DMS53 treated with DMSO at 0.1 percent for 48 hours (cell line): Measurements from ENCODE around the gene SLC11A2.
A peak's percentile ranks its signal among the peaks of the same experiment; 100 is the strongest.
"Not testable (repeated sequence)": the region's sequence is repeated elsewhere in the genome, so short reads cannot be mapped to it uniquely, and the experiment has no call there.

Experiments
- DNase-seq: peaks from one replicate; lab custom pipeline; 2025; ENCODE audit not compliant: unreplicated experiment; lab: John Stamatoyannopoulos, UW

The SLC11A2 gene

DNA sequence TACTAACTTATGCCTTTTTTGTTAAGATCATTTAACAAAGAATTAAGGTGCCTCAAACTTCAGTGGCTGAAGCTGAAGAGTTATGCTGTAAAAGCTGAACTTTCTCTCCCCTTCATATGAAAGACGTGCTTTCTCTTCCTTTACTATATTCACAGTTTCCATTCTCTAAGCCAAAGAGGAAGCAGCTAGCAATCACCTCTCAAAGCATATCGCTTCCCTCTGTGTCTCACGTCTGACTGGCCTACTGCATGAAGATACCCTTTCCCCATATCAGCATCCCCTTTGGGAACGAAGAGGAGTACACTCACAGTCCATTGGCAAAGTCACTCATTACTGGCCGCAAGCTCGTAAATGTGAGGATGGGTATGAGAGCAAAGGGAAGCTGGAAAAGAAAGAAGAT lies 34.9 kb downstream of the SLC11A2 start:
- DNase-seq: no peak

DNA sequence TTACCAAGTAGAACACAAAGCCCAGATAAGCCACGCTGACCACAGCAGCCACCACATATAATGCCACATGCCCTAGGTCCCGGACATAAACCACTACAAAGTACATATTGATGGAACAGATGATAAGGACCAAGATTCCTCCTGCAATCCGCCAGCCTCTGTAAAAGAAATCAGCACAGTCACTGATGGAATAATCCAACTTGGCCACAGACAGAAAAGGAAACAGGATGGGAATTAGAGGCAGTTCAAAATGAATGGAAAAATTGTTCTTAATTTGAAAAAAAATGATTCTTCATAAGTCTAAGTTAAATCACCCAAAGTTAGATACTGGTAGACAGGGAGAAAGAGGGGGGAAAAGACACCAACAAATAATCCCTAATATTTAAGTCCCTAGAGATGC lies 35.4 kb downstream of the SLC11A2 start:
- DNase-seq: no peak

- DNase-seq: no peak
These were observed 35.9 kb downstream of the SLC11A2 start for GRCh38 chr12:50990147-50990727.

GRCh38 chr12:50988871-50989270 lies 37.3 kb downstream of the SLC11A2 start:
- DNase-seq: no peak

- no peak for DNase-seq
These were observed 38.1 kb downstream of the SLC11A2 start for GRCh38 chr12:50988051-50988450.

DNA sequence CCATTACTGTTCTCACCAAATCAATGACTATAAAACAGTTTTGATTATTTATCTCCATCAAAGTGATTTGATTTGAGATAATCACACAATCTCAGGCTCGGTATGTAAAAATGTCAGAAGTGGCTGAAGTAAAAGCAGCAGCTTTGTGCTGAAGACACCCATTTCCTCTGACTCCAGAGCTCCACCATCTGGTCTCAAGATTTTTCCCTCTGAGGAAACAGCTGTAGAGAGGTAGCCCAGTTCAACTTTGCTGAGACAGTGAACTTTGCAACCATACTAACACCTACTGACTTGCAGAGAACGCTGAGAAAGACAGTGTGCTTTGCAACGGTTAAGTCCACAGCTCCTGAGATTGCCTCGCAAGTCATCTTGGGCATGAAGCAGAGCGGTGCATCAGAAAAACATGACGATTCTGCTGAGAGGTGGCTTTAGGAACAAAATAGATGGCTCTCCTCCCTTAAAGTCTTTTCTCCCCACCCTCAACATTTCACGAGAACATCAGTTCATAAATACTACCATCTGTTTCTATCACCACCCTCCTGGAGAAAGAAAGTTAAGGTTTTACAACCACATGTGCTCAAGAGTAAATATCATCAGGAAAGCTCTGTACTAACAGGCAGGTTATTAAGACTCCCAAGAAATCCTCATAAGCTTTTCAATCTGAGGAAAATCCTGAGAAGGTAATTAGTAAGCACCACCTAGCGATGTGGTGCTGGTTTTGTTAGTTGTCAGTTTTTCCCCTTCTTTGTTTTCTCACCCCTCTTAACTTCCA lies 39.0 kb downstream of the SLC11A2 start:
- DNase-seq: peak; percentile 7

DNA sequence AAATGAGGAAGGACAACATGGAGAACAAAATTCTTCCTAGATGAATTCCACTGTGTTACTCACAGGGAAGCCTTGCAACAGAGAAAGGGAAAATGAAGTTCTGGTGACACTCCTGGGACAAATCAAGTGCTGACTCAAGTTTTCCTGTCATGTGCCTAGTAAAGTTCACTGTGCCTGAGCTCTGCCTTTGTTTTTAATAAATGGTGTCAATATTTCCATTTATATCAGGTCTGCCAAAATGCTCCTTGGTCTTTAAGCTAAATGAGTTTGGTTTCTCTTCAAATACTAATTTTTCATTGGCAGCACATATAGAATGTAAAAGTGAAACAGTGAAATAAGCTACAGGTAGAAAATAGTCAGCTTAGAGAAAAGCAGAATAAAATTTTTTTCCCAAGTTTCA lies 40.9 kb downstream of the SLC11A2 start:
- no peak for DNase-seq

DNA sequence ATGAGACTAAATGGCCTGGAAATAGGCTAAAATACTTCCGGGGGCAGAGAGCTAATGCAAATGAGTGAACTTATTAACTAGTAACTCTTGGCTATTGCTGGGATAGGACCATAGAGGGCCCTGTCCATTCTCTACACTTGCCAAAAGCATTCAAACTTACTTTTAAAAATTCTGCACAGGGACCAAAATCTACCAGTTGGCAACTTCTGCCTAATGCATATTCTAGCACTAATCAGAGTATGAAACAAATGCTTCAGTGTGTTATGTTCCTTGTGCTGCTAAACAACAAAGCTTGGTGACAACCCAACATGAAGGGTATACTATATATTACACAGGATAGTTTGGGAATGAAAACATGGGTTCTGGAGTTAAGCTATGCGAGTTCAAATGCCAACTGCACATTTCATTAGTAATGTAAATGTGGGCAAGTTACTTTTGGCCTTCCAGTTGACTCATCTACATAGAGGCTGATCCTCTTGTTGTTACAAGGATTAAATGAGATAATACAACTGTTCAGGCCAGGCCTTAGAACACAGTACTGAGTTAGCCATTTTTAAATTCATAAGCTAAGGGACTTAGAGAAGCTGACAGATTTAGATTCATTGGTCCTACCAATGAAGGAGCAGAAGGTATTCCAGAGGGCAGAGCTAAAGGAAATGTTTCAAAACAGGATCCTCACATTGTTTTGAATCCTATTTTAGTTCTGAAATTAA lies 41.4 kb downstream of the SLC11A2 start:
- DNase-seq: no peak

DNA sequence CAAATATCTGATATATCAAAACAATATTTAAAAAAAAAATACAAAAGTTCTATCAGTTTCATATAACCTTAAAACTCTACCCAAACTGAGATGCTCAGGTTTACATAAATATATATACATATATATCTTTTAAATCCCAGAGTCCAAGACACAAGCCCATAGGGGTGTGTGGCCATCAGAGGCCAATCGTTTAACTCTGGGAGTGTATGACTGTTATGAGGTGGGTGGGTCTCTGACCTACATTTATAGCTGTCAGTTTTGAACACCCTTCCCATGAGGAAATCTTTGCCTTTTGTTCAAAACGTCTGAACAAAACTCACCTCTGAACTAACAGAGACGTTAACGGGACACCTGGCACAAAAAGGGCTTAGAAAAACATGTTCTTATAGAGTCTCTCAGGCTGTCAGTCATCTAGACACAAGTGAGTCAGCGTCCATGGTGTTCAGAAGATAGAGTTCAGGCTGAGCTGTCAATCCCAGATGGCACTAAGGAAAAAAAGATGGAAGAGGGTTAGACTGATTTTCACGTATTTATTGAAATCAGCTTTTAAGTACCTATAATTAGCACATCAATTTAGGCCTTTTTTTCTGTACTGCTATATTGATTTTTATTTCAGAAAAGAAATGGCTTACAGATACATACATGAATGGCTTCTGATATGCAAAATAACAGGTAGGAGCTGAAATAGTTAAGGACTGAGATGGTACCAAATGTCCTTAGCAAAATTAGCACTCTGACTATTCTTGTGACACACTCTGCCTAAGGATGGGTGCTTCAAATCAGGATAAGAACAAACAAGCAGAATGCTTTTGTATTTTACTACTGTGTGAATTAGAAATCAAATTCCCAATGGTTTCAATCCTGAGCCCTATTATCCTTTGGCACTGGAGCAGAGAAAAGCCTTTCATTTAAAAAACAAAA lies 44.6 kb downstream of the SLC11A2 start:
- no peak for DNase-seq

DNA sequence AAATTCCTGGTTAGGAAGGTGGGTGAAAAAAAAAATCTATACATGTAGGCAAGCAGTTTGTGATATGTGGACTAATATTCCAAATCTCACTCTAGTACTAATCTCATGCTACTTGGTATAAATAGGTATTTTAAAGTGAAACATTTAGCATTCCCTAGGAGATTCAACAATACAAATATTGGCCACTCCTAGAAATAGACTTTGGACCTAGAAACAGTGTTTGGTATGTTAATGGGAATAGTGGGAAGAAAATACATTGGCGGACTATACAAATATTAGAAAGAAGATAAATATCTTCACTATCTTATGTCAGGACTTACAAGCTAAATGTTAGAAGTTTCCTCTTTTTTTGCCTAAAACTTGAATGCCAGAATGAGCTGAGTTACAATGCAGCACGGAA lies 45.6 kb downstream of the SLC11A2 start:
- DNase-seq: no peak

GRCh38 chr12:50979369-50980052 lies 46.7 kb downstream of the SLC11A2 start:
- DNase-seq: no peak

DNA sequence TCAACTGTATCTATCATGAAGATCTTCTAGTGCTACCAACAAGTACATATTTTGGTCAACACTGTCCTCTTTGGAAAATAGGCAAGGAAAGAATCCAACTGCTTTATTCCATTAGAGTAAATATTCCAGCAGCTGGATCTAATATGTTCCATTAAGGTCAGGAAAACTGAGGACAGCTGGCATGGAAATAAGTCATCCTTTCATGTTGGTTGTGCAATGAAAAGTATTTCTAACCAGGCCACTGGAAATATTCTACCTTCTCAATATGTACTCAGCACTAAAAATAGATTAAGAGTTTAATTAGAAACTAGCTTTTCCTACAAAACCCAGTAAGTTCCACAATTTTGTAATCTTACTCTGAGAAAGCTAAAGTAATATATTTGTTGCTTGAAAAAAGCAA lies 54.2 kb downstream of the SLC11A2 start:
- no peak for DNase-seq

DNA sequence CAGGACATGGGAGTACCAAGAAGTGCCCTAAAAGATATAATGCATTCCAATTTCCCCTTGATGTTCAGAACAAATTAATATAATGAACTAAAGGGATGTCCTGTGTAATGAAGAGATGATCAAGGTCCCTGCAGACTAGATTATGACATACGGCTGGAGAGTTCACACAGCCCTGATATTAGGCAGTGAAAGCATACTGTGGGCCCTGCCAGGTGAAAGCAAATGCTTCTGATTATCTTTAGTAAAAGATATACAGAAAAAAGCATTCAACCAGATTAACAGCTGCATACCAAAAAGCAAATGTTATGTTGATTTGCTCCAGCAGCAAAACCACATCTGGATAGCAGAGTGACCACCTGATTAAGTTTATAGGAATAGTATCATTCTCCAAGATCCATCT lies 61.8 kb downstream of the SLC11A2 start:
- DNase-seq: no peak

DNA sequence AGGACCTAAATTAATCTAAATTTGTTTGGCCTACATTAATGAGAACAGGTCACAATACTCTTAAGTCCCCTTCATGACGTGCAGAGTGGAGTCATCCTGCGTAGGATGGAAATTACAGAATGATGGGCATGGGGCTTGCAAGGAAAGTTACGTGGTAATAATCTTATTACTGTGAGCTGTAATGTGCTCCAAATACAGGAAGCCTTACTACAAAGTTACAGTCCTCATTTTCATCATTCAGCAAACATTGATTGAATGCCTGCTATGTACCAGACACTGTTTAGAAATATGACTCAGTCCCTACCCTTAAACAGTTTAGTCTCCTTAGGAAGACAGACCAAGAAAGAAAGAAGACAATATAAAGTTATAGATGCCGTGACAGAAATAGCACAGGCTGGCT lies 64.5 kb downstream of the SLC11A2 start:
- DNase-seq: no peak

GRCh38 chr12:50960130-50960529 lies 66.1 kb downstream of the SLC11A2 start:
- no peak for DNase-seq

GRCh38 chr12:50955697-50956096 lies 70.5 kb downstream of the SLC11A2 start:
- DNase-seq: no peak

DNA sequence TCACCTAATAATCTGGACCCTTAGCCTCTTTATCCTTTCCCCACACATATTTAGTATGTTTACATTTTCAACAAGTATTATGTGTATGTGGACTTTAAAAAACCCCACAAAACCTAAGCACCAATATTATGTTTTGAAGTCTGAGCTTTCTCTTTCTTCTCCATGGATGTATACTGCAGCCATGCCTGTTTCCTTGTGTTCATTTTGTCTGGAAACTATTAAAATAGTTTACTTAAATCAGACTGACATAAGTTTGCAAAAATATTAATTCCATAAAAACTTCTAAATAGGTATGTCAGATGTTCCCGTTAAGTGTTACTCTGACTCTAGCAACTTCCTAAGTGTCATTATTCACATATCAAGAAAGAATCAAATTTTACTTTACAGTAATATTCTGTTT lies 70.9 kb downstream of the SLC11A2 start:
- DNase-seq: no peak

- not testable (repeated sequence) for DNase-seq
These were observed 71.4 kb downstream of the SLC11A2 start for GRCh38 chr12:50954789-50955188.

DNA sequence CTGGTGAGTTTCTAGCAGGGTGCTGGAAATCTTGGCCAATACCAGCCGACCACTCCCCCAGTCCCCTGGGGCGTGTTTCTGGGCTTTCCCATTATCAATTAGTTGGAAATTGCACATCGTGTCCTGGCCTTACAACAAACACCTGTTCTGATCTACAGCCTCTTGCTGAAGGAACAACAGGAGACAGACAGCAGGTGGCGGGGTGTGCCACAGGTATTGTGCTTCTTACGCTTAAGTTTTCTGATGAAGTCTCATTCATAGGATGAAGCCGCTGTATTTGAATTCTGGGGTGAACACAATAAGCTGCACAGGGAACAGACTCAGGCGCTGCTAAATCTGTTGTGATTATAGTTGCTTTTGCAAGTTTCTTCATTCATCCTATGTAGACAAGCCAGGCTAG lies 73.1 kb downstream of the SLC11A2 start:
- DNase-seq: no peak

GRCh38 chr12:50952510-50952909 lies 73.7 kb downstream of the SLC11A2 start, which contains the start of gene HIGD1C:
Gene HIGD1C (plus strand): TSS chr12:50952544. CDS start chr12:50953999, 1,455 bp downstream.
- no peak for DNase-seq

DNA sequence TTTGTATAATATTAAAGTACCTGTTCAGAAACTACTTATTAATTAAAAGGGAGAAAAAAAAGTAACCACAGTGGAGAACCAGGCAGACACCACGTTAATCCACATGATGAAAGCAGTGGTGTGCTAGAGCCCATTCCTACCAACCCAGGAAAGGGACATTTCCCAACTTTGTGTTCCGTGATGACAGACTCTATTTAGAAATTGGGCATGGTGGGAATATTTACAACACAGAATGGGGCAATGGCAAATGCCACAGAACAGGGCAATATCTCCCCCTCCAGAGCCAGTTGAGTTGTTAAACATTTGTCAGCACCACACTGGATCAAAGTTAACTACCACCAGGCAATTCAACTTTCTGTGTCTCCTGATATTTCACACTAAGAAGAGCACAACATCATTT lies 75.1 kb downstream of the SLC11A2 start:
- DNase-seq: no peak
